ENCODE results near the gene CNTNAP5.

Gene CNTNAP5

GRCh38 chr2:124740636-124741035 lies 715.5 kb downstream of the CNTNAP5 start:
- DNase-seq, result no peak

GRCh38 chr2:124753842-124754241 lies 728.8 kb downstream of the CNTNAP5 start:
- DNase-seq, result no peak

GRCh38 chr2:124755386-124755785 lies 730.3 kb downstream of the CNTNAP5 start:
- DNase-seq, result no peak

- DNase-seq, result no peak
These were observed 731.0 kb downstream of the CNTNAP5 start for GRCh38 chr2:124756048-124756447.

GRCh38 chr2:124762388-124762787 lies 737.3 kb downstream of the CNTNAP5 start:
- DNase-seq, result no peak

GRCh38 chr2:124763611-124764010 lies 738.5 kb downstream of the CNTNAP5 start:
- DNase-seq, result no peak

- DNase-seq, result no peak
These were observed 749.7 kb downstream of the CNTNAP5 start for GRCh38 chr2:124774781-124775180.

GRCh38 chr2:124776332-124776731 lies 751.2 kb downstream of the CNTNAP5 start:
- DNase-seq, result no peak

- no peak for DNase-seq
These were observed 753.0 kb downstream of the CNTNAP5 start for GRCh38 chr2:124778076-124778475.

GRCh38 chr2:124796647-124797046 lies 771.6 kb downstream of the CNTNAP5 start:
- DNase-seq, result no peak

- no peak for DNase-seq
These were observed 772.0 kb downstream of the CNTNAP5 start for GRCh38 chr2:124797049-124797448.

- DNase-seq, result no peak
These were observed 773.5 kb downstream of the CNTNAP5 start for GRCh38 chr2:124798551-124798950.

- no peak for DNase-seq
These were observed 779.2 kb downstream of the CNTNAP5 start for GRCh38 chr2:124804014-124804940.

GRCh38 chr2:124805060-124805459 lies 780.0 kb downstream of the CNTNAP5 start:
- no peak for DNase-seq

- DNase-seq, result no peak
These were observed 785.0 kb downstream of the CNTNAP5 start for GRCh38 chr2:124810132-124810531.

- DNase-seq, result no peak
These were observed 790.1 kb downstream of the CNTNAP5 start for GRCh38 chr2:124814968-124815745.

GRCh38 chr2:124816007-124816406 lies 790.9 kb downstream of the CNTNAP5 start:
- no peak for DNase-seq

GRCh38 chr2:124822516-124822915 lies 797.4 kb downstream of the CNTNAP5 start:
- DNase-seq, result no peak

GRCh38 chr2:124824441-124824840 lies 799.4 kb downstream of the CNTNAP5 start:
- DNase-seq, result no peak

GRCh38 chr2:124832521-124832920 lies 807.4 kb downstream of the CNTNAP5 start:
- DNase-seq, result no peak

- DNase-seq, result no peak
These were observed 809.2 kb downstream of the CNTNAP5 start for GRCh38 chr2:124834331-124834730.

GRCh38 chr2:124835331-124835730 lies 810.2 kb downstream of the CNTNAP5 start:
- no peak for DNase-seq

GRCh38 chr2:124836416-124836815 lies 811.3 kb downstream of the CNTNAP5 start:
- DNase-seq, result no peak

GRCh38 chr2:124837496-124837895 lies 812.4 kb downstream of the CNTNAP5 start:
- no peak for DNase-seq

Measured in CD4-positive, alpha-beta T cell treated with Interleukin-10 for 1 hour (primary cell).